SHP77 treated with DMSO at 0.1 percent for 48 hours (cell line): ENCODE measurements around the gene KLHDC7B.
A peak's percentile ranks its signal among the peaks of the same experiment; 100 is the strongest.

Source experiments
- DNase-seq: peaks from one replicate; lab custom pipeline; 2025; lab: John Stamatoyannopoulos, UW

The KLHDC7B gene

GRCh38 chr22:50548040-50548920 is 2.6 kb downstream of the KLHDC7B start:
- no peak for DNase-seq

- DNase-seq = no peak
Observed at GRCh38 chr22:50548921-50549790, 3.5 kb downstream of the KLHDC7B start.

GRCh38 chr22:50550395-50550794 is 4.7 kb downstream of the KLHDC7B start:
- DNase-seq = no peak

- no peak for DNase-seq
Observed at GRCh38 chr22:50551160-50551752, 5.6 kb downstream of the KLHDC7B start.

GRCh38 chr22:50553310-50553709 is 7.6 kb downstream of the KLHDC7B start:
- no peak for DNase-seq

- DNase-seq = no peak
Observed at GRCh38 chr22:50556703-50557102, 11.0 kb downstream of the KLHDC7B start.

- no peak for DNase-seq
Observed at GRCh38 chr22:50560034-50560433, 14.3 kb downstream of the KLHDC7B start.

- no peak for DNase-seq
Observed at GRCh38 chr22:50561401-50562358, 16.0 kb downstream of the KLHDC7B start.

- DNase-seq = peak; percentile 94
Observed at GRCh38 chr22:50562523-50563412, 17.1 kb downstream of the KLHDC7B start, which contains the start of gene SYCE3. Gene SYCE3 (minus strand): TSS chr22:50562919. CDS start chr22:50556405, 6,514 bp downstream.

GRCh38 chr22:50563413-50564160 is 17.9 kb downstream of the KLHDC7B start:
- no peak for DNase-seq

GRCh38 chr22:50564289-50564688 is 18.6 kb downstream of the KLHDC7B start:
- no peak for DNase-seq

GRCh38 chr22:50567721-50568252 is 22.1 kb downstream of the KLHDC7B start:
- DNase-seq = no peak

GRCh38 chr22:50568626-50569025 is 22.9 kb downstream of the KLHDC7B start:
- DNase-seq = peak; percentile 31

GRCh38 chr22:50569041-50569459 is 23.4 kb downstream of the KLHDC7B start:
- DNase-seq = no peak

GRCh38 chr22:50569896-50570535 is 24.3 kb downstream of the KLHDC7B start:
- no peak for DNase-seq

GRCh38 chr22:50570861-50571260 is 25.2 kb downstream of the KLHDC7B start:
- DNase-seq = no peak

GRCh38 chr22:50571264-50572175 is 25.8 kb downstream of the KLHDC7B start:
- no peak for DNase-seq

GRCh38 chr22:50572965-50573364 is 27.3 kb downstream of the KLHDC7B start:
- no peak for DNase-seq
